GM19035 (cell line): ENCODE measurements around the gene JMJD6.

Source experiments
- ATAC-seq: cut with Tn5 transposase; IDR thresholded peaks from one replicate; pipeline ENCODE4 v1.9.1; 2021; ENCODE audit not compliant: unreplicated experiment

JMJD6 gene

DNA sequence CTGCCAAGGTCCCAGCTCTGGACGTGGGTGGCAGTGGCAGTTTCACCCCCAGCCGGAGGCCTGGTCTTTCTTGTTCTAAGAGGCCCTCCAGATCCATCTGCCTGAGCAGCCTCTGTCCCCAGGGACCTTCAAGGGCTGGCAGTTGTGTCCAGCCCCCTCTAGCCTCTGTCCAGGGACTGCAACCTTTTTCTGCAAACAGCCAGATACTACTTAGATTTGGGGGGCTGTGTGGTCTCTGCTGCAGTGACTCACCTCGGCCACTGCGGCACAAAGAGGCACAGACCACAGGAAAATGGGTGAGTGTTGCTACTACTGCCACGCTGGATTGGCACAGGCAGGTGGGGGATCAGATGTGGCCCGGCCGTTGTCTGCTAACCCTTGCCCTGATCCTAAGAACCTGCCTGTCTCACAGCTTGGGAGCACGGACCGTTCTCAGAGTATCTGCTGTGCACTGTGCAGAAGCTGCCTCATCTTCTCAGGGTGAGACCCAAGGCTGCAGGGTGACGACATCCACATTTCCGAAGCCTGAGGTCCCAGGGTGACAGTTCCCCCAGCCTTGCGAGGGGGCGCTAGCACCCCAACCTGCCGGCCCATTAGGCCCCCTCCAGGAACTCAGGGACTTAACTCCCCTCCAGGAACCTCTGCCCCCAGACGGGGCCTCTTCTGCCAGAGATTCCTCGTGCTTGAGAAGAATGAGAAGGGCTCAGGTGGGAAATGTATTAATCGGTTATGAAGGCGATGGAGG lies 43.2 kb downstream of the JMJD6 start:
- ATAC-seq = no peak

DNA sequence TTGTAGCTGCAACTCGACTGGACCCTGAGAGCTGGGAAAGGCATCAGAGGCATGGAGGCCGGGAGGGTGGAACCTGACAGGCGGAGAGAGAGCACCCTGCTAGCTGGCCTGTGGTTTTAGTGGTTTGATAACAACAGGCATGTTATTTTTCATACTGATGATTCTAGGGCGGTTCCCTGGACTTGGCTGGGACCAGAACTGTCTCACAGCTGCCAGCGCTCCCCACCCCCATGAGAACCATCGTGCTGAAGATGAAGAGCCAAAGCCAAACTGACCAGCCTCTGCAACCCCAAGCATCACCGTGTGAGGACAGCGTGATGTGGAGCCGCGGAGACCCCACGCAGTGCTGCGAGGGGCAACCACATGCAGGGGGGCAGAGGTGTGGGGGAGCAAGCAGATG lies 44.1 kb downstream of the JMJD6 start:
- ATAC-seq = no peak

DNA sequence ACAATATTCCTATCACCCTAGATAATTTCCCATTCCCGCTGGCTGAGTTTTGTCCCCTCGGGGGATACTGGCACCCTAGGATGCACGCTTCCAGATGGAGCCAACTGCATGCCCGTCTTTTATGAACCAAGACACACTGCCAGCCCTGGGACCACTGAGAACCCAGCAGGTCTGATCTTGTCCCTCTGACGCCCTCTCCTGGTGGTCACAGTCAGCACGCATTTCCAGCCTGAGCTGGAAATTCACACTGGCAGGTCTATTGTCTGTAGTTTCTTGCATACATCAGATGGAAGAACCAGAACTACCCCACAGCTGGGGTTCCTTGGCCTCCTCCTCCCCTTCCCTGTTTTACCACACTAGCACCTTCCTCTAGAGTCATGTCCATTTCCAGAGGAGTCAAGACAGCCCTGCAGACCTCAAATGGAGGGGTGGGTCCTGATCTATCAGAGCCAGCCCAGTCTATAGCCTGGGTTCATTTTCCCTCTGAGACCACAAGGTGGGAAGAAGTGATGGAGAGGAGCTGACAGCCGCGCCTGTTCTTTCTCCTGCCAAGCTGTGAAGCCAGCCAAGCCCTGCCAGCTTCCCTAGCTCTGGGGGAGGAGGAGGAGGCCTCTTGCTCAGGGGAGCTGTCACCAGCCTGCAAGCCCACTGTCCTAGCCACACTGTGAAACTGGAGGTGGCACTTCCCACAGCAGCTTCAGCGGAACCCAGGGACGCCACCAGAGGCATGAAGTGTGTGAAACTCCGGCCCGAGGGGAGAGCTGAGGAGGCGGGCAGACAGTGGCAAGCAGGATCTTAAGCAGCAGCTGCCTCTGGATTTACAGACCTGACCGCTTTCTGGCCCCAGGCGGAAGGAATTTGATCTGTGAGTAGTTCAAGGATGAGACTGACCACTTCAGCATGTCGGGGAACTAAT lies 44.9 kb downstream of the JMJD6 start:
- no peak for ATAC-seq

DNA sequence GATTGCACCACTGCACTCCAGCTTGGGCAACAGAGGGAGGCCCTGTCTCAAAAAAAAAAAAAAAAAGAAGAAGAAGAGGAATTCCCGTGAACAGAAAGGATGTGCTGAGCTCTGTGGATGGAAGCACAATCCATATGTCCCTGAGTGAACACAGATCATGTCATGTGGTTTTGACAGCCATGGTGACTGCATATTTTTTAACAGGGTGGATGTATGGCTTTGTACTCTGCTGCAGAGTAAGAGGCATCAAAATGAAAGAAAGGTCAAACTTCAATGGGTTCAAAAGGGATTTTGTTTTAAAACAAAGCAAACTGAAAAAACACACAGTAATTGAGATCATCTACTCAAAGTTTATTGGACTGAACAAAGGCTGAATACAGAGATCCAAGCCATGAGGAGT lies 47.2 kb downstream of the JMJD6 start:
- ATAC-seq = no peak

DNA sequence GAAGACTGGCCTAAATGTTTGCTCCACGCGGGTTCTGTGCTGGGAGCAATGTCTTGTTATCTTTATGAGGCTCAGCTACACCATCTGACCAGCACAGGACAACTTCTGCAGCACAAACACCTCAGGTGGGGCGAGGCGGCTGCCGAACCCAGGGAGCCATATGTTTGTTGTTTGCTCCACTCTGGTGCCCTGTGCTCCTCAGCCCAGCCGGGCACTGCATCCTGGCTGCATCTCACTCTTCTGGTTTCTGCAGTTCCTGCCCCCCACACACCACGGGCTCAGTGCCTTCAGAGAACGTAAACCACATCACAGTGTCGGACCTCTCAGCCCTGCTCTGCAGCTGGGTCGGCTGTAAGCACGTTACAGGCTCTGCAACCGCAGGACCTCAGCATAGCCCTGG lies 48.1 kb downstream of the JMJD6 start:
- no peak for ATAC-seq

DNA sequence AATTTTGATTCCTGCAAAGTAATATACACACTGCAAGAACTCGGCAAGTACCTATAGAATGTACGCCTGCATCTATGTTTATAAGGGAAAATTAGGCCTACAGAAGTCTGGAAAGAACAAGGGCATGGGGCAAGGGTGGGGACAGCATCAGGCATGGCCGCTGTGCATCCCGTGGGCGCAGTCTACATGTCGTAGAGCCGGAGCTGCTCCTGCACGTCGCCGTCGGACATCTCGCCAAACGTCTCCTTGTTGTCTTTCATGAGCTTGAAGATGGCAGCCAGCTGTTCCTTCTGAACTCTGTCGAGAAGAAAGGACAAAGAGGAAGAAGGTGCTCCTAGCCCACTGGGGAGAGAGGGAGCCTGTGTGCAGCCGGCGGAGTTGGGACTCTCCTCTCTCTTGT lies 49.0 kb downstream of the JMJD6 start:
- no peak for ATAC-seq

DNA sequence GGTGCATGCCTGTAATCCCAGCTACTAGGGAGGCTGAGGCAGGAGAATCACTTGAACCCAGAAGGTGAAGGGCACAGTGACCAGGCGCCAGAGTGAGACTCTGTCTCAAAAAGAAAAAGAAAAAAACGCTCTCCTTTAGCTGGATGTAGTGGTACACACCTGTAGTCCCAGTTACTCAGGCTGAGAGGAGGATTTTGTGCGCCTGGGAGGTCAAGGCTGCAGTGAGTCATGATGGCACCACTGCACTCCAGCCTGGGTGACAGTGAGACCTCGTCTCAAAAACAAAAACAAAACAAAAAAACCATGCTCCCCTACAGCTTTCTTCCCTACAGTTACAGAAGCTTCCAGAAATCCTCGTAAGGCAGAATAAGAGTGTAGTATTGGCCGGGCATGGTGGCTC lies 49.8 kb downstream of the JMJD6 start:
- ATAC-seq = no peak

DNA sequence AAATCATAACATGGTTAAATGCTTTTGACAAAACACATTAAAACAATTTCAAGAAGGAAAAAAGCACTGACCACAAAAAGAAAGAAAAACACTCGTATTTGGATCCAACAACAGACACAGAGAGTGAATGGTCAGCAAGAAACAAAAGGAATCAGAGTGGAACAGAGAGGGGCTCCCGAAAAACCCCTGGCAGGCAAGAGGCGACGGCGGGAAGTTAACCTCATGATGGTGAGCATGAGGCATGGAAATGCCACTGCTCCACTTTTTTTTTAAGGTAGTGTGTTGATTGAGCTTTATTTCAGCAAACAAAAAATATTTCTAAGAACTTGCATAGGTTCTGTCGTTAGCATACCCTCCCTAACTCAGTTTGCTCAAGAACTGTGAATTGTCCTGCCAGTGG lies 50.8 kb downstream of the JMJD6 start:
- no peak for ATAC-seq

DNA sequence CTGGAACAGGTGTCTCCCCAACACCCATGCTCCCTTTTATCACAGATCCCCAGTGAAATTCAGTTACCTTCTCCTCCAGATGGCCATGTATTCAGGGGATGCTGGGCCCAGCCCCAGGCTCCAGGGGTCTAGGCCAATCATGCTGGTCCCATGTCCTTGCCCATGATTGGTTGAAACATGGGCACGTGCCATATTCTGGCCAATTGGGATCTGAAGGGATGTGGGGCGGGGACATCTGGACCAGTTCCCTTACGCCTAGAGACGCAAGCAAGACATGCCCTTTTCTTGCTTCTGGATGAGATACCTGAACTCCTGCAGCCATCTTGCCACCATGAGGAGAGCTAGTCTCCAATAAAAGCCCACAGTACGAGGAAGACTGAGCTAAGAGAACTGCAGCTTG lies 51.8 kb downstream of the JMJD6 start:
- no peak for ATAC-seq

DNA sequence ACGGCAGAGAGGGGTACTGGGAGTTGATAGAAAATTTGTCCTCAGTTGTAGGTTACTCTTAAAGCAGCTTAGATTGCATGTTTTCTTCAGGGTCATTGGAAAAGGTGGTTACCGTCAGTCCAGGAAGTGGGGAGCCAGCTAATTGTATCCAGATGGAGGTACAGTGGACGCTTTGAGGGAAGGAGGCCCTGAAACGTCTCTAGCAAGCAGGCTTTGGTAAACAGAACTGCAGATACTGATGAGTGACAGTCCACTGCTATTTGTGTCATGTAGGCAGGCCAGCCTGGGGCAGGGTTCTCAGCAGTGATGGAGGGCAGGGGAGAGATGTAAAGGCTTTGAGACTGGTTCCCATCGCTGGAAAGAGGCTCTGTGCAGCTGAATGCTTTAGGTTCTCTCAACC lies 52.7 kb downstream of the JMJD6 start:
- ATAC-seq = no peak

DNA sequence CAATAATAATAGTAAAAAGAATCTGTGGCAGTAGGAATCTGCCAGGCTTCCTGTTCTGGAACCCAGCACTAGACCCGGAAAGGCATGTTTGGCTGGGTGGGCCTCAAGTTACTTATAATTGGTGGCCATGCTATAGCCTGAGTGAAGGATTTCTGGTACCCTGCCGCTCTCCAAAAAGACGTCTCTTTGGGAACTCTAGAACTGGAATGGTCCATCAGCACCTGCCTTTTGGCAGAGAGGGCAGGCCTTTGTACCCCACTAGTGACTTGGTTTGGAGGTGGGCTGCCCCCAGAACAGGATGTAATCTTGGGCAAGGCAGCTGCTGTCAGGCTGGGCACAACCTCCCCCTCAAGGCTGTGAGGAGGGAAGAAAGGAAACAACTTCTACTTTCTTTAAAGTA lies 53.5 kb downstream of the JMJD6 start:
- no peak for ATAC-seq

DNA sequence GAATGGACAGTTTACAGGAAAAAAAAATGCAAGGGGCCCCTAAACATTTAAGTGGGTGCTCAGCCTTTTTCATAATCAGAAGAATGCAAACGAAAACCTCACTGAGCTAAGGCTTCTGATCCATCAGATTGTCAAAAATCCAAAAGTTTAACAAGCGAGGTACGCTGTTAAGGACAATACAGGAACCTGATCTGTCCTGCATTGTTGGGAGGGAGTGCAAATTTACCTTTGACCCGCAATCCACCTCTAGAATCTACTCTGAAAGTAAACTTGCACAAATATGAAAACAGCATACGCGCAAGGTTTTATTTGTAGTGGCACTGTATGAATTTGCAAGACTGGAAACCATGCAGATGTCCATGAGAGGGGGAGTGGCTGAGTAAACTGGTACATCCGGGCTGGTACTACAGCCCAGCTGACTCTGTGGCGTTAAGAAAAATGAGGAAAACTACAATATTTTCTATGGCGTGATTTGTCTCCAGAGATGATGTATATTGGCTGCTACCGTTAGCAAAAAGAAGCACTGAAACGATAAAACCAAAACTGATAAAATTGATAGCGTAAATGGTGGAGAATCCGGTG lies 54.0 kb downstream of the JMJD6 start:
- no peak for ATAC-seq

DNA sequence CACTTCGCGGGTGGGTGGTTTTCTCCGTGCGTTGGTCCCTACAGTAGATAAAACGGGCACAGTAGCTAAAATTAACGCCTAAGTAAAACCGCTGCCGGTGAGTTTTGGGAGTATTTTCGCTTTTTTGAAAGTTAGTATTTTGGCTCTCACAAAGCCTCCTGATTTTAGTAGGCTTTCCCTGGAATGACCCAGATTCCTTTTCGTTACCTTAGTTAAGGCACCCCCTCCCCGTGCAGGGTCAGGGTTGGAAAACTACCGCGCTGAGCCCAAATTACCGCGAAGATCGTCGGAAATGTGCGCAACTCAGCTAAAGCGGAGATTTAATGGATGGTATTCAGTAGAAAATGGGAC lies 54.5 kb downstream of the JMJD6 start:
- no peak for ATAC-seq

DNA sequence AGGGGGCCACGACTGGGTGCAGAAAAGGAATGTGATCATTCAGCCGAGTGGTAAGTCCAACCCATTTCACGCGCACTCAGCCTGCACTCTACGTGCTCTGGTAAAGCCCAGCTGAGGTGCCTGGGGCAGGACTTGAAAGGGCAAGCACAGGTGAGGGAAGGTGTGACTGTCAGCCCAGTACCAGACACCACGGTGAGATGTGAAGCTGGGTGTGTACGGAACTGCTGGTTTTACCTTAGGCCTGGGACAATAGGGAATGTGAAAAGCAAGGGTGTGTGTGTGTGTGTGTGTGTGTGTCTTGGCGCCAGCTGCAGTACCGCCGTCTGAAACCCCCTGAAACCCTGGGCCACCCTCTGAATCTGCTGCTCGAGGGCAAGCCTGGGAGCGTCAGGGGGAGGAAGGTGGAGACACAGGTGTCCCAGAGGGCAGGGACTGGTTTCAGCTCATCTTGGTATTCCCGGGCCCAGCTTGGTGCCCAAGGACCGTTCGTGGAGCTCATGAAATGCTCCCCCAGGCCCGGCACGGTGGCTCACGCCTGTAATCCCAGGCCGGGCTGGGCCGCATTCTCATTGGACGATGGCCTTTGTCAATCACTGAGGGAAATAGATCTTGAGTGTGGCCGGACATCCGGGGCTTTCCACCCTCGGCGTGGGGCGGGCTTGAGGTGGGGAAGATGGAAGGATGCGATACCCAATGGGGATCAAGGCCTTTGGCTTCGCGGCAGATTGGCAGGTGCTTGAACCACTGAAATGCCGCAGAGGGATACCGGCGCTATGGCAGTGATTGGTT lies 55.1 kb downstream of the JMJD6 start:
- ATAC-seq = peak; percentile 98

DNA sequence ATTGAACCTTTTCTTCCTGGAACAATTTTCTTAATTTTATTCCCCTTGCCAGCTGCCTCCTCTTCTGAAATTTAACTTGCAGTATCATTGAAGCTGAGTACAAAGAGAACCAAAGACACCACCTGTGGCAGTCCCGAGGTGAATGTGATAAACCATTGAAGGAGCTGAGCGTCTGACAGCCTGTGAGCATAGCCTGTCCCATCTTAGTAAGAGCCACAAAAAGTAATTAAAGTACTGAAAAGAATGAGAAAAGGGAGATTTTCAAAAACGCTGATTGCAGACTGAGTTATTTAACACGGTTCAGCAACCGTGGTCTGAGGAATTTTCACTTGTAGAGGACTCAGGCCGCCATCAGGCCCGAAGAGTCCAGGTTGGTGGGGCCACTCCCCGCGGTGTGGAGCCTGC lies 55.7 kb downstream of the JMJD6 start:
- ATAC-seq = no peak

DNA sequence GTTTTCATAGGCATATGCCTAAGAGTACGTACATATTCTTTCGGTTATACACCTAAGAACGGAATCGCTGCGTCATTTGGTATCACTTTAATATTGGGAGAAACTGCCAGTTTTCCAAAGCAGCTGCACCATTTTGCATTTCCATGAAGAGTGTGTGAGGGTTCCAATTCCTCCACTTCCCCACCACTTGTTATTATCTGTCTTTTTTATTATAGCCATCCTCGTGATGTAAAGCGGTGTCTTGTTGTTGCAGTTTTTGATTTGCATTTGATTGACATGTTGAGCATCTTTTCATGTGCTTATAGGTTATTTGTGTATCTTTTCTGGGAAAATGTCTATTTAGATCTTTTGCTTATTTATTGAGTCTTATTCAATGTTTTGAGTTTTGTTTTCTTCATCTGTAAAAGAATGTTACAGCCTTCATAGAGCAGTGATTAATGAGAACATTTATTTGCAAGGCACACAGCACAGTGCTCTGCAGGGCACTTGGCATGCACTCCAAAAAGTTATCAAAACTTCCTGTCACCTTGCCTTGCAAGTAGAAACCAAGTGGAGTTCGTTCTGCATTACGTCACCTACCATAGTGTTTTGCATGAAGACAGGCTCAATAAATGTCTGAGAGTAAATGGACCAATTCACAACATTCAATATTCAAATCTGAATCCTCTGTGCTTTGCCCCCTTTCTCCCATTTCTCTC lies 56.2 kb downstream of the JMJD6 start:
- ATAC-seq = no peak
